Ovary (tissue), 3 donors: Measurements from ENCODE around the gene KCNMB2.

Experiments used
- EP300 ChIP-seq: sonication (generic); formaldehyde crosslinking; IDR thresholded peaks from one replicate; pipeline ENCODE4 v1.6.1; 2017; ENCODE audit warnings: antibody characterized with exemption
- TF ChIP-seq, protein P1 (sequence below), 3 donors: fragments of 450-650 bp in 2 of 3; fragments of 200-600 bp in 1 of 3; IDR thresholded peaks; one replicate each; pipeline versions ENCODE4 v1.5.1 to v1.8.0; 2016 to 2022; ENCODE audit warnings: antibody characterized with exemption in 3 of 3, mild to moderate bottlenecking in 1 of 3
- donor health status: DM: no; HTN: no; CAD: no.

- TF ChIP-seq, protein P1, sequence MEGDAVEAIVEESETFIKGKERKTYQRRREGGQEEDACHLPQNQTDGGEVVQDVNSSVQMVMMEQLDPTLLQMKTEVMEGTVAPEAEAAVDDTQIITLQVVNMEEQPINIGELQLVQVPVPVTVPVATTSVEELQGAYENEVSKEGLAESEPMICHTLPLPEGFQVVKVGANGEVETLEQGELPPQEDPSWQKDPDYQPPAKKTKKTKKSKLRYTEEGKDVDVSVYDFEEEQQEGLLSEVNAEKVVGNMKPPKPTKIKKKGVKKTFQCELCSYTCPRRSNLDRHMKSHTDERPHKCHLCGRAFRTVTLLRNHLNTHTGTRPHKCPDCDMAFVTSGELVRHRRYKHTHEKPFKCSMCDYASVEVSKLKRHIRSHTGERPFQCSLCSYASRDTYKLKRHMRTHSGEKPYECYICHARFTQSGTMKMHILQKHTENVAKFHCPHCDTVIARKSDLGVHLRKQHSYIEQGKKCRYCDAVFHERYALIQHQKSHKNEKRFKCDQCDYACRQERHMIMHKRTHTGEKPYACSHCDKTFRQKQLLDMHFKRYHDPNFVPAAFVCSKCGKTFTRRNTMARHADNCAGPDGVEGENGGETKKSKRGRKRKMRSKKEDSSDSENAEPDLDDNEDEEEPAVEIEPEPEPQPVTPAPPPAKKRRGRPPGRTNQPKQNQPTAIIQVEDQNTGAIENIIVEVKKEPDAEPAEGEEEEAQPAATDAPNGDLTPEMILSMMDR (IDR thresholded peaks at IDR 0.05): no peak
- no peak for TF ChIP-seq EP300
These were observed 135.1 kb downstream of the KCNMB2 start for GRCh38 chr3:178671377-178671776.
